BLaER1 treated with 17β-estradiol and CSF1 and Interleukin-3, amounts not matched to agents 10 nM and 100 nM (cell line): ENCODE measurements around the gene SP6.

Source experiments
- H3K27ac ChIP-seq, 11 experiments: shearing (Covaris generic); formaldehyde crosslinking; 2 replicates each; pipeline ENCODE4 v1.8.1; 2022
- H3K27me3 ChIP-seq, 11 experiments: shearing (Covaris generic); formaldehyde crosslinking; 2 replicates each; pipeline ENCODE4 v1.8.1; 2022
- H3K36me3 ChIP-seq, 11 experiments: shearing (Covaris generic); formaldehyde crosslinking; 2 replicates each; pipeline ENCODE4 v1.8.1; 2022
- H3K4me1 ChIP-seq, 10 experiments: shearing (Covaris generic); formaldehyde crosslinking; 2 replicates each; pipeline ENCODE4 v1.8.1; 2022
- H3K4me2 ChIP-seq, 11 experiments: shearing (Covaris generic); formaldehyde crosslinking; 2 replicates each; pipeline ENCODE4 v1.8.1; 2022
- H3K4me3 ChIP-seq, 10 experiments: shearing (Covaris generic); formaldehyde crosslinking; 2 replicates each; pipeline ENCODE4 v1.8.1; 2022
- H3K9ac ChIP-seq, 11 experiments: shearing (Covaris generic); formaldehyde crosslinking; 2 replicates each; pipeline ENCODE4 v1.8.1; 2022
- H3K9me3 ChIP-seq, 11 experiments: shearing (Covaris generic); formaldehyde crosslinking; replicated peaks in 1 of 11; 2 replicates each; pipeline ENCODE4 v1.8.1; 2022
- H4K20me1 ChIP-seq, 11 experiments: shearing (Covaris generic); formaldehyde crosslinking; 2 replicates each; pipeline ENCODE4 v1.8.1; 2022
- Cebpa-rat ChIP-seq, 11 experiments: shearing (Covaris generic); IDR thresholded peaks; 2 replicates each; pipeline ENCODE4 v1.8.1; 2022

SP6 gene

DNA sequence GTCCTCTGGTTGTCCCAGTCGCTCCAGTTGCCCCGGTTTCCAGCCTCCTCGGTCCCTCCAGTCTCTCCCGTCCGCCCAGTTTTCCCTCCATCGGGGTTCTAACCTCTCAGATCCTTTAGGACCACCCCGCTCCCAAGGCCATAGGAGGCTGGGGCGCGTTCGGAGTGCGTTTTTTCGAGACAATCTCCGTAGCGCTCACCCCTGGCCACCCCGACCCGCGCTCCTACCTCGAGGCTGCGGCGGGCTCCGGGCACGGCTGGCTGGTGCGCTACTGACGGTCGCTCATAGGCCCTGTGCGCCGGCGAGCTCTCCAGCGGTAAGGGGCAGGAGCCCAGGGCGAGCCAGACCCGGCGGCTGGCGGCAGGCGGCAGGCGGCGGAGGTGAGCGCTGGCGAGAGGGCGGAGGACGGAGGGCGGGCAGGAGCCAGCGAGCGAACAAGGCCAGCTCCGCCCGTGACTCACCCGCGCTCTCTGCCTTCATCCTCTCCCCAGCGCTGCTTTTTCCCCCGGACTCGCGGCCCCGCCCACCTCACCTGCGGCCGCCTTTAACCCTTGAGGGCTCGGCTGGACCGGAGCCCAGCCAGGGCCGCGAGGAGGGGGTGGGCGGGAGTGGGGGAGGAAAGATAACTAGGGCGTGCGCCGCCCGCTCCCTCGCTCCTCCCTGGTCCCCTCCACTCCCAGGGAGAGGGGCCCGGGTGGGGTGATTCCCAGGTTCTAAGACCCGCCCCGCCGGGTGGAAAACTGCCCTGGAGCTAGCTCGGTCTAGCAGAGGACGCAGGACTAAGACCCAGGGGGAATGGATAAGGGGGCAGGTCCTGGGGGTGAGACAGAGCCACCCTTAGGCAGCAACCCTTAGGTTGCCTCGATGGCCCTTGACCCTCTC, at the start of gene SP6:
TSS of gene SP6 (minus strand) at position 472 of the 882 bp plus-strand sequence. CDS start 2,734 bp downstream, outside the sequence.
- Histone ChIP-seq H3K36me3 (no peaks in the 10 kb centered on the region), H3K27me3 (peaks cover 100% of the 10 kb centered on the region in 11 experiments), H3K4me2 (peak within 1 kb of the TSS in 5 of 11 experiments; percentile 25 to 61 (median 47); a peak in 8 of 22 replicates), H3K27ac (no peak within 1 kb of the TSS), H3K4me1 (peaks cover 0 to 21% (median 0%) of the 10 kb centered on the region in 10 experiments; a peak in 6 of 20 replicates), H3K9ac (no peak within 1 kb of the TSS), H4K20me1 (peaks cover 0 to 42% (median 19%) of the 10 kb centered on the region in 11 experiments; a peak in 12 of 22 replicates), H3K4me3 (peak within 1 kb of the TSS in 1 of 10 experiments; percentile 11; a peak in 3 of 20 replicates), H3K9me3 (no peaks in the 10 kb centered on the region)
- no peak for TF ChIP-seq Cebpa-rat (IDR thresholded peaks at IDR 0.05)

DNA sequence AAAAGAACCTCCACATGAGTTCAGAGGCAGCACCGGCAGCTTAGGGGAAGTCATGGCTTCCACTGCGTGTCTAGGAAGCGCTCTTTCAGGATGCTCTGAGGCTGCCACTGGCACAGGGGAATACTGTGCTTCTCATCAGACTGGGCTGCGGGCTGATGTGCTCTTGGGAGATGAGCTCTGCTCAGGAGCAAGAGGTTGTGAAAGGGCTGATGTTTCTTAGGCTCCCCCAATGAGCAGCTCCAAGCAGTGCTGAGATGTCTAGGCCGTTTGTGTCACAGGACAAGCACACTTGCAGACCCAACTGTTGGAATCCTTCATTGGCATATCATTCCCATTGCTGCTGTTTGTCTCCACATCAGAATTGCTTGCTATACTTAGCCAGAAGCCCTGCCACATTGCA, 48.7 kb upstream of the SP6 start:
- H3K4me3 ChIP-seq: no peak overlapping the region; a peak in 1 of 20 replicates
- H3K9ac ChIP-seq: peak overlapping the region in 7 of 11 experiments; percentile 8 to 64 (median 57); a peak in 8 of 22 replicates
- peak overlapping the region; percentile 81 to 98 (median 94) for H3K4me2 ChIP-seq
- H3K4me1 ChIP-seq: peaks cover 44 to 61% (median 55%) of the 10 kb centered on the region in 10 experiments
- H3K27ac ChIP-seq: peak overlapping the region in 7 of 11 experiments; percentile 29 to 77 (median 68); a peak in 13 of 22 replicates
- H3K27me3 ChIP-seq: no peaks in the 10 kb centered on the region
- H3K36me3 ChIP-seq: peaks cover 25 to 57% (median 42%) of the 10 kb centered on the region in 11 experiments
- H4K20me1 ChIP-seq: peaks cover 0 to 38% (median 7%) of the 10 kb centered on the region in 11 experiments; a peak in 10 of 22 replicates
- TF ChIP-seq Cebpa-rat (IDR thresholded peaks at IDR 0.05): peak in 4 of 11 experiments; percentile 50 to 93 (median 79); a peak in 7 of 22 replicates
- no peaks in the 10 kb centered on the region for H3K9me3 ChIP-seq

DNA sequence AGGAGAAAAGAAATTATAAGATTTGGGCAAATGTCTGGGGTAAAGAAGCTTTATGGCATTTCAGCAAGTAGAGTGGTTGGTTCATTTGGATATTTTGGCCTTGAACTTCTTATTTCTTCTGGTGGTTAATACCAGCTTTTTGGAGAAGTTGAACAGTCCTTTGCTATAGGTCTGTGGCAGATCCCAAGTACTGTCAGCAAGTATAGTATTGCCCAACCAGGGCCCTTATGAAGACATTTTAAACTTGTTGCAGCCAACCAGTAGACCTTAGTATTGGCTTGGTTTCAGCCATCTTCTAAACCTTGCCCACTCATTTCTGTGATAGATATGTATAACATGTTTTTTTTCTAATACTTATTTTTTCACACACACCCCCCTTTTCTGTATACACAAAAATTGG, 47.3 kb upstream of the SP6 start:
- peaks cover 49 to 67% (median 60%) of the 10 kb centered on the region in 10 experiments for H3K4me1 ChIP-seq
- 0 out of 22 replicates have a peak overlapping the region, but pooled peaks of 1 of the 11 experiments have one; percentile 98 for H3K9ac ChIP-seq
- H3K27me3 ChIP-seq: no peaks in the 10 kb centered on the region
- no peak for TF ChIP-seq Cebpa-rat (IDR thresholded peaks at IDR 0.05)
- peak overlapping the region in 4 of 11 experiments; percentile 3 to 99 (median 42); a peak in 2 of 22 replicates for H3K27ac ChIP-seq
- 0 out of 20 replicates have a peak overlapping the region, but pooled peaks of 2 of the 10 experiments have one; percentile 85 to 94 for H3K4me3 ChIP-seq
- H4K20me1 ChIP-seq: peaks cover 0 to 37% (median 7%) of the 10 kb centered on the region in 11 experiments; a peak in 8 of 22 replicates
- H3K9me3 ChIP-seq: no peaks in the 10 kb centered on the region
- H3K36me3 ChIP-seq: peaks cover 19 to 44% (median 34%) of the 10 kb centered on the region in 11 experiments; a peak in 21 of 22 replicates
- H3K4me2 ChIP-seq: peak overlapping the region; percentile 81 to 98 (median 94)

DNA sequence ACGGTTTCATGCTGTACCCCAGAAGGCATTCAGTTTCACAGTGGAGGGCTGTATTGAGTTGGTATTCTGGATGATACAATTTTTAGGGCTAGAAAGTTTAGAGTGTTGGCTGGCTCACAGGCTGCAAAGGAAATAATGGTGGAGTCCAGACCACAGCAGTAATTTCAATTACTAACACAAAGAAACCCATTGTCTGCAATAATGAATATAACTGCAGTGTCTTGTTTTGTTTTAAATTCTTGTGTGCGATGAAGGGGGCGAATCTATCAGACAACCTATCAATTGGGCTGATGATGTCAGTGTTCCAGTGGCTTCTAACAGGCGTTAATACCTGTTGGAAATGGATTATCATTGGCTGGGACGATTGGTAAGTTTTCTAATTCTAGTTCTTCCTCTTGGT, 46.6 kb upstream of the SP6 start:
- H3K27me3 ChIP-seq: no peaks in the 10 kb centered on the region
- TF ChIP-seq Cebpa-rat (IDR thresholded peaks at IDR 0.05): no peak
- peaks cover 49 to 67% (median 60%) of the 10 kb centered on the region in 10 experiments for H3K4me1 ChIP-seq
- H3K9me3 ChIP-seq: no peaks in the 10 kb centered on the region
- H3K27ac ChIP-seq: peak overlapping the region in 9 of 11 experiments; percentile 96 to 99 (median 99); a peak in 13 of 22 replicates
- H4K20me1 ChIP-seq: peaks cover 0 to 37% (median 7%) of the 10 kb centered on the region in 11 experiments; a peak in 8 of 22 replicates
- peaks cover 16 to 38% (median 27%) of the 10 kb centered on the region in 11 experiments; a peak in 20 of 22 replicates for H3K36me3 ChIP-seq
- peak overlapping the region; percentile 81 to 98 (median 94) for H3K4me2 ChIP-seq
- peak overlapping the region; percentile 94 to 99 (median 98); a peak in 19 of 22 replicates for H3K9ac ChIP-seq
- peak overlapping the region; percentile 77 to 94 (median 88) for H3K4me3 ChIP-seq

DNA sequence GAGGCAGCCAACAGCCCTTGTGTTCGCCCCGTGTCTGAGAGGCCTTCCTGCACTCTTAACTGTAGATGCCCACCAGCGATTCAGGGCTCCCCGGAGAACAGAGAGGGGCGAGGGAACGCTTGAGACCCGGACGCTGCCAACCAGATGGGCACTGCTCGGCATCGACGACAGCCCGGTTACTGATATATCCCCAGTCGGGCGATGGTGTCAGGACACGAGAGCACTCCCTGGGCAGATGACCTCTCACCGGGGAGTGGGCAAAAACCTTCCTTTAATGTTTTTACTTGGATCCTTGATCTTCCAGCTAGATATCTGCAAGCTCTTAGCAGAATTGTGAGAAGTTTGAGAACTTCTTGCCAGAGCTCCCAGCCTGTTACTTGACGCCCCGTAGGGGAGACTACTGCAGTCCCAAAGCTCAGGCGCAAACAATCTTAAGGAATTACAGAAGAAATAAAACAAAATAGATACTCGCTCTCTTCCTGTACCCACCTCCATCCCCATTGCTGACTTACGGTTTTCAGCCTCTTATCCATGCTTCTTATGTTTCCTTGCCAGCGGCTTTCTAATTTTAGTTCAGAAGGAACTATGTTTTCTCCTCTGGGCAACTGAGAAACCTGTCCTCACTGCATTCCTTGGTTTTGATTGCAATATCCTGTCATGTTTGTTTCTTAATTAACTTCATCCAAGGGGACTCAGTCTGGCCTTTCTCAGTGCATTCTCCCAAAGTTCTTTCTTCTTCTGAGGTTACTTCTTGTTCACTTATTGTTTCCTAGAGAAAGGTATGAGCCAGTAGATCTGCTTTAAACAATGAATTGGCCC, 45.9 kb upstream of the SP6 start:
- peak overlapping the region; percentile 81 to 98 (median 94) for H3K4me2 ChIP-seq
- H3K27ac ChIP-seq: peak overlapping the region; percentile 96 to 99 (median 99)
- peaks cover 0 to 31% (median 6%) of the 10 kb centered on the region in 11 experiments; a peak in 8 of 22 replicates for H4K20me1 ChIP-seq
- H3K4me3 ChIP-seq: peak overlapping the region; percentile 77 to 94 (median 88)
- H3K36me3 ChIP-seq: peaks cover 11 to 34% (median 22%) of the 10 kb centered on the region in 11 experiments; a peak in 20 of 22 replicates
- no peaks in the 10 kb centered on the region for H3K27me3 ChIP-seq
- peaks cover 53 to 65% (median 61%) of the 10 kb centered on the region in 10 experiments for H3K4me1 ChIP-seq
- no peaks in the 10 kb centered on the region for H3K9me3 ChIP-seq
- peak overlapping the region; percentile 94 to 99 (median 98) for H3K9ac ChIP-seq
- no peak for TF ChIP-seq Cebpa-rat (IDR thresholded peaks at IDR 0.05)

DNA sequence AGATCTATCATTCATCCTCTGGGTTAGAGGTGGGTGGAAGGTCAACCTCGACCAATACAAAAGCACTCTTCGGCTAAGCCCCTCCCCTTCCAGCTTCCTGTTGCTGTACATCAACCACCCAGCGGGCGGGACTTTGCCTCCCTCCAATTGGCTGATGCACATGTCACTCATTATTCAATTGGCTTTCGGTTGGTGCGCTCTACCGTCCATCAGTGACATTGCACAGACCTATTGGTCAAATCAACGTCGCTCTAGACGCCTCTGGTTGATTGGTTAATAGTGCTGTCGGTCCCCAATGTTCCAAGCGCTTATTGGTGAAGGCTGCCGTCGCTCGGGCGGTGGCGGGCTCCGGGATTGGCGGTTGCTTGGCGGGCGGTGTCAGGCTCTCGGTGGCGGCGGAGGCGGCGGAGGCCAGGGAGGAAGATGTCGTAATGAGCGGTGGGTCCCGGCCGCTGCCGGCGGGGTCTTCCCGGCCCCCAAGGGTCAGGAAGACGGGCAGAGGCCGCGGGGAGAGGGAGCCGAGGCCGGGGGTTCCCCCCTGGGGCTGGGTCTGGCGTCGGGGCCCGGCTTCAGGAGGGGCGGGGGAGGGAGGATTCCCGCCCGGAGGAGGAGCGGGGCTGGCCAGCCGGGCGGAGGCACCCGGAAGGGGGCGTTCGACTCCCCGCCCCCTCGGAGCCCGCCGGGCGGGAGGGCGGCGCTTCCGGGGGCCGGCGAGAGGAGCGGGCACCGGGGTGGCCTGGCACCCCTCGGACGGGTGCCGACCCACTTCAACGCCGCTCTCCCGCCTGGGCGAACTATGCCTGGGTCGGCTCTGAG, 45.1 kb upstream of the SP6 start, which contains the start of gene SP2:
TSS of gene SP2 (plus strand) at position 381 of the 816 bp plus-strand sequence. CDS start at position 432, 51 bp downstream.
- no peaks in the 10 kb centered on the region for H3K27me3 ChIP-seq
- H3K36me3 ChIP-seq: peaks cover 4 to 26% (median 18%) of the 10 kb centered on the region in 11 experiments; a peak in 17 of 22 replicates
- H3K4me2 ChIP-seq: peak within 1 kb of the TSS; percentile 92 to 98 (median 95)
- H3K9me3 ChIP-seq: no peaks in the 10 kb centered on the region
- peak within 1 kb of the TSS; percentile 78 to 94 (median 88) for H3K4me3 ChIP-seq
- H3K4me1 ChIP-seq: peaks cover 53 to 65% (median 56%) of the 10 kb centered on the region in 10 experiments
- peak within 1 kb of the TSS; percentile 94 to 99 (median 98) for H3K9ac ChIP-seq
- H3K27ac ChIP-seq: peak within 1 kb of the TSS; percentile 96 to 99 (median 99)
- H4K20me1 ChIP-seq: peaks cover 0 to 23% (median 0%) of the 10 kb centered on the region in 11 experiments; a peak in 7 of 22 replicates
- TF ChIP-seq Cebpa-rat (IDR thresholded peaks at IDR 0.05): peak in 1 of 11 experiments; percentile 46; a peak in 1 of 22 replicates

DNA sequence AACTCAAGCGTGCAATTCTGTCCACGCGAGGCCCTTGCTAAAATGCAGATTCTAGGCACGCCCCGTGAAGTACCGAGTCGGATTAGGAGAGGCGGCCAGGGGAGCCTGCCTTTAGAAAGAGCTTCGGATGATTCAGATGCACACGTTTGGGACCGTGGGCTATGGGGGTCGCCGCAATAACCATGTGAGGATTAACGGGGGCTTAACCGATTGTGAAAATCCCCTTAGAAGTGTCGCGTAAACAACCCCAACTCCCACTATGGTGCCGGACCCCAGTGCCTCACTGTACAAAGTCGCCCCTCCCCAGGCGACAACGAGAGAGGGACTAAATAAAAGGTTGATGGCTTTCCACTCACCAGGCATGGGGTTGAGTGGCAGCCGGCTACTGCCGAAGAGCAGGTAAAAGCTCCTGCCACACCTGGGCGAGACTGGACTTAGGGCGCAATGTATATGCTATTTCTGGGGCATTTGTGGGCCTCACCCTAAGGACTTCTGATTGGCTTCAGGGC, 44.4 kb upstream of the SP6 start:
- no peak for TF ChIP-seq Cebpa-rat (IDR thresholded peaks at IDR 0.05)
- Histone ChIP-seq H3K4me1 (peaks cover 47 to 65% (median 50%) of the 10 kb centered on the region in 10 experiments), H3K27me3 (no peaks in the 10 kb centered on the region), H3K4me2 (peak overlapping the region; percentile 81 to 96 (median 90)), H3K9me3 (no peaks in the 10 kb centered on the region), H4K20me1 (peaks cover 0 to 18% (median 0%) of the 10 kb centered on the region in 11 experiments; a peak in 7 of 22 replicates), H3K36me3 (peaks cover 0 to 20% (median 12%) of the 10 kb centered on the region in 11 experiments; a peak in 13 of 22 replicates), H3K9ac (peak overlapping the region; percentile 85 to 99 (median 89)), H3K4me3 (peak overlapping the region; percentile 76 to 93 (median 82)), H3K27ac (peak overlapping the region; percentile 67 to 98 (median 83))
